NCI-H1092 (cell line): ENCODE measurements around the gene ZNF239.
"Not testable (repeated sequence)": the region's sequence is repeated elsewhere in the genome, so short reads cannot be mapped to it uniquely, and the experiment has no call there.

Experiments
- DNase-seq: peaks from one replicate; lab custom pipeline; 2025; lab: John Stamatoyannopoulos, UW

ZNF239 gene

GRCh38 chr10:43576580-43576979 is 2.2 kb upstream of the ZNF239 start:
- no peak for DNase-seq

- DNase-seq = no peak
Measured at GRCh38 chr10:43576062-43576461, 1.6 kb upstream of the ZNF239 start.

- DNase-seq = no peak
Measured at GRCh38 chr10:43574906-43575305, 490 bp upstream of the ZNF239 start.

- no peak for DNase-seq
Measured at GRCh38 chr10:43573250-43574000, 991 bp downstream of the ZNF239 start.

GRCh38 chr10:43570971-43571370 is 3.4 kb downstream of the ZNF239 start:
- no peak for DNase-seq

- no peak for DNase-seq
Measured at GRCh38 chr10:43569681-43570080, 4.7 kb downstream of the ZNF239 start.

GRCh38 chr10:43557214-43557613 is 17.2 kb downstream of the ZNF239 start:
- DNase-seq = no peak

GRCh38 chr10:43543746-43544145 is 30.7 kb downstream of the ZNF239 start:
- not testable (repeated sequence) for DNase-seq

- no peak for DNase-seq
Measured at GRCh38 chr10:43524434-43525247, 49.8 kb downstream of the ZNF239 start.
